Measurements from ENCODE around the gene BAMBI.

- no peak for TF ChIP-seq POLR2A (IDR thresholded peaks at IDR 0.05; ENCODE audit: low read depth, low read length)
- TF ChIP-seq POLR2AphosphoS5 (IDR thresholded peaks at IDR 0.05; ENCODE audit: low read depth, low read length) = no peak
- TF ChIP-seq TAF1 (IDR thresholded peaks at IDR 0.05; ENCODE audit: borderline replicate concordance, low read depth, low read length) = no peak
Measured at GRCh38 chr10:28681928-28682750, 4.8 kb downstream of the BAMBI start.
